GM23338 (cell line): Measurements from ENCODE around the gene RAD18. TPM values are rescaled to one million over a fixed set of nuclear protein-coding genes. Genes with fewer than 3 reads are reported as not detected.

Experiments used
- ATAC-seq: fragments of 200-7000 bp; cut with Tn5 transposase; 3 replicates; pipeline ENCODE4 v1.9.1; 2020
- DNase-seq: peaks from one replicate; pipeline ENCODE4 v3.0.0-alpha.2; 2015; ENCODE audit warnings: low spot score
- H2AFZ ChIP-seq: fragments of 200-600 bp; sonication (generic); 2 replicates; pipeline ENCODE4 v1.8.0; 2016; ENCODE audit warnings: antibody characterized with exemption, mild to moderate bottlenecking, moderate library complexity
- H3F3A ChIP-seq: fragments of 200-600 bp; sonication (generic); replicated peaks from 2 replicates; pipeline ENCODE4 v1.8.0; 2017; ENCODE audit warnings: antibody characterized with exemption, mixed run types, low read depth
- H3K27ac ChIP-seq: fragments of 200-600 bp; sonication (generic); 2 replicates; pipeline ENCODE4 v1.6.1; 2016; ENCODE audit warnings: low read depth
- H3K27me3 ChIP-seq: fragments of 200-600 bp; sonication (generic); 2 replicates; pipeline ENCODE4 v1.8.0; 2016; ENCODE audit warnings: mild to moderate bottlenecking, mixed run types, moderate library complexity; ENCODE audit not compliant: insufficient read depth
- H3K36me3 ChIP-seq: fragments of 200-600 bp; sonication (generic); 2 replicates; pipeline ENCODE4 v1.8.0; 2016; ENCODE audit warnings: mild to moderate bottlenecking; ENCODE audit not compliant: insufficient read depth
- H3K4me1 ChIP-seq: fragments of 200-600 bp; sonication (generic); 2 replicates; pipeline ENCODE4 v1.8.0; 2016; ENCODE audit warnings: mild to moderate bottlenecking, moderate library complexity; ENCODE audit not compliant: insufficient read depth
- H3K4me2 ChIP-seq: fragments of 200-600 bp; sonication (generic); 2 replicates; pipeline ENCODE4 v1.7.1; 2017; ENCODE audit warnings: mixed run types
- H3K4me3 ChIP-seq: fragments of 200-600 bp; sonication (generic); 2 replicates; pipeline ENCODE4 v1.6.1; 2016; ENCODE audit warnings: mixed run types
- H3K79me2 ChIP-seq: fragments of 200-600 bp; sonication (generic); replicated peaks from 2 replicates; pipeline ENCODE4 v1.8.0; 2017; ENCODE audit warnings: mild to moderate bottlenecking; ENCODE audit not compliant: insufficient read depth
- H3K9me2 ChIP-seq: fragments of 200-600 bp; sonication (generic); 2 replicates; pipeline ENCODE4 v1.8.0; 2017; ENCODE audit not compliant: insufficient read depth
- H4K20me1 ChIP-seq: fragments of 200-600 bp; sonication (generic); replicated peaks from 2 replicates; pipeline ENCODE4 v1.8.0; 2017; ENCODE audit warnings: mild to moderate bottlenecking; ENCODE audit not compliant: insufficient read depth
- H3K27ac Mint-ChIP-seq: 2 replicates; pipeline ENCODE4 v1.8.0; 2020; ENCODE audit warnings: inconsistent platforms, mild to moderate bottlenecking, moderate library complexity, mixed read lengths
- H3K27me3 Mint-ChIP-seq: 3 replicates; pipeline ENCODE4 v1.8.0; 2022; ENCODE audit warnings: low read depth, mild to moderate bottlenecking, moderate library complexity, mixed read lengths, inconsistent platforms; ENCODE audit not compliant: insufficient read depth, poor library complexity
- H3K36me3 Mint-ChIP-seq: 3 replicates; pipeline ENCODE4 v1.8.0; 2021; ENCODE audit warnings: low read depth, mild to moderate bottlenecking, inconsistent platforms, moderate library complexity, mixed read lengths
- H3K4me1 Mint-ChIP-seq: 3 replicates; pipeline ENCODE4 v1.8.0; 2020; ENCODE audit warnings: mild to moderate bottlenecking, inconsistent platforms, mixed read lengths
- H3K4me3 Mint-ChIP-seq: 3 replicates; pipeline ENCODE4 v1.8.0; 2021; ENCODE audit warnings: moderate library complexity, mild to moderate bottlenecking, inconsistent platforms, mixed read lengths
- H3K9me3 Mint-ChIP-seq: 3 replicates; pipeline ENCODE4 v1.8.0; 2020; ENCODE audit warnings: moderate library complexity, mild to moderate bottlenecking, inconsistent platforms, mixed read lengths
- CREB1 ChIP-seq: fragments of 250-450 bp; sonication (Bioruptor Pico); IDR thresholded peaks from 2 replicates; pipeline ENCODE4 v1.5.0; 2020; ENCODE audit warnings: low read depth, mild to moderate bottlenecking, moderate library complexity
- EZH2phosphoT487 ChIP-seq: fragments of 200-600 bp; sonication (generic); IDR thresholded peaks from one replicate; pipeline ENCODE4 v1.8.1; 2018; ENCODE audit warnings: antibody characterized with exemption; ENCODE audit not compliant: unreplicated experiment
- JUNB ChIP-seq: IDR thresholded peaks from one replicate; pipeline ENCODE4 v1.6.1; 2016; ENCODE audit warnings: antibody characterized with exemption; ENCODE audit not compliant: unreplicated experiment
- STAT1 ChIP-seq: IDR thresholded peaks from one replicate; pipeline ENCODE4 v1.6.1; 2016; ENCODE audit warnings: antibody characterized with exemption; ENCODE audit not compliant: unreplicated experiment
- ZNF114 ChIP-seq: fragments of 250-450 bp; sonication (Bioruptor Pico); IDR thresholded peaks from 2 replicates; pipeline ENCODE4 v1.5.0; 2020; ENCODE audit warnings: mild to moderate bottlenecking, moderate library complexity
- ZNF462 ChIP-seq: fragments of 250-450 bp; sonication (Bioruptor Pico); IDR thresholded peaks from 2 replicates; pipeline ENCODE4 v1.5.0; 2020; ENCODE audit warnings: mild to moderate bottlenecking, moderate library complexity
- polyA plus RNA-seq: library from polyadenylated mRNA; unstranded; fragments of >200 nt; fragmentation: Nextera tagmentation; extraction: Ambion mirVana; gene quantifications from 2 replicates; pipeline ENCODE4 v1.2.1, GENCODE V29; 2016
- total RNA-seq: library from RNA; depleted of rRNA; stranded (reverse); fragments of >200 nt; shearing (Covaris generic); gene quantifications from 2 replicates; pipeline ENCODE4 v1.2.3, GENCODE V29; 2014
- TF ChIP-seq, protein P1 (sequence below): IDR thresholded peaks from one replicate; pipeline ENCODE4 v1.6.1; 2018; ENCODE audit warnings: antibody characterized with exemption; ENCODE audit not compliant: unreplicated experiment
- TF ChIP-seq, protein P2 (sequence below): IDR thresholded peaks from 2 replicates; pipeline ENCODE4 v1.6.1; 2016; ENCODE audit warnings: antibody characterized with exemption

The RAD18 gene
- total and polyA plus RNA-seq, 2 experiments from 2014 or later, result 25.4 to 40.1 TPM

- TF ChIP-seq, protein P1, sequence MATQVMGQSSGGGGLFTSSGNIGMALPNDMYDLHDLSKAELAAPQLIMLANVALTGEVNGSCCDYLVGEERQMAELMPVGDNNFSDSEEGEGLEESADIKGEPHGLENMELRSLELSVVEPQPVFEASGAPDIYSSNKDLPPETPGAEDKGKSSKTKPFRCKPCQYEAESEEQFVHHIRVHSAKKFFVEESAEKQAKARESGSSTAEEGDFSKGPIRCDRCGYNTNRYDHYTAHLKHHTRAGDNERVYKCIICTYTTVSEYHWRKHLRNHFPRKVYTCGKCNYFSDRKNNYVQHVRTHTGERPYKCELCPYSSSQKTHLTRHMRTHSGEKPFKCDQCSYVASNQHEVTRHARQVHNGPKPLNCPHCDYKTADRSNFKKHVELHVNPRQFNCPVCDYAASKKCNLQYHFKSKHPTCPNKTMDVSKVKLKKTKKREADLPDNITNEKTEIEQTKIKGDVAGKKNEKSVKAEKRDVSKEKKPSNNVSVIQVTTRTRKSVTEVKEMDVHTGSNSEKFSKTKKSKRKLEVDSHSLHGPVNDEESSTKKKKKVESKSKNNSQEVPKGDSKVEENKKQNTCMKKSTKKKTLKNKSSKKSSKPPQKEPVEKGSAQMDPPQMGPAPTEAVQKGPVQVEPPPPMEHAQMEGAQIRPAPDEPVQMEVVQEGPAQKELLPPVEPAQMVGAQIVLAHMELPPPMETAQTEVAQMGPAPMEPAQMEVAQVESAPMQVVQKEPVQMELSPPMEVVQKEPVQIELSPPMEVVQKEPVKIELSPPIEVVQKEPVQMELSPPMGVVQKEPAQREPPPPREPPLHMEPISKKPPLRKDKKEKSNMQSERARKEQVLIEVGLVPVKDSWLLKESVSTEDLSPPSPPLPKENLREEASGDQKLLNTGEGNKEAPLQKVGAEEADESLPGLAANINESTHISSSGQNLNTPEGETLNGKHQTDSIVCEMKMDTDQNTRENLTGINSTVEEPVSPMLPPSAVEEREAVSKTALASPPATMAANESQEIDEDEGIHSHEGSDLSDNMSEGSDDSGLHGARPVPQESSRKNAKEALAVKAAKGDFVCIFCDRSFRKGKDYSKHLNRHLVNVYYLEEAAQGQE, result no peak
- TF ChIP-seq ZNF114 (CRISPR knock-in tag) (no peak), EZH2phosphoT487 (no peak), CREB1 (no peak), STAT1 (no peak)
Observed at GRCh38 chr3:8857720-8858367, 105.4 kb downstream of the RAD18 start (continued).

- Histone ChIP-seq H3K4me3 (no peak overlapping the region), H3F3A (no peaks in the 10 kb centered on the region), H2AFZ (no peak overlapping the region), H3K4me1 (no peaks in the 10 kb centered on the region), H3K79me2 (no peaks in the 10 kb centered on the region), H3K27me3 (no peaks in the 10 kb centered on the region), H3K4me2 (no peak overlapping the region), H3K9me2 (no peaks in the 10 kb centered on the region), H3K27ac (no peak overlapping the region), H4K20me1 (no peaks in the 10 kb centered on the region), H3K36me3 (no peaks in the 10 kb centered on the region)
- Mint-ChIP-seq H3K4me1 (no peaks in the 10 kb centered on the region), H3K4me3 (no peak overlapping the region), H3K9me3 (no peaks in the 10 kb centered on the region), H3K36me3 (peaks cover 5% of the 10 kb centered on the region; the same call in 2 of the 3 replicates), H3K27ac (no peak overlapping the region), H3K27me3 (peaks cover 3% of the 10 kb centered on the region)
- TF ChIP-seq JUNB, result no peak
- TF ChIP-seq CREB1, result no peak
- TF ChIP-seq, protein P2, sequence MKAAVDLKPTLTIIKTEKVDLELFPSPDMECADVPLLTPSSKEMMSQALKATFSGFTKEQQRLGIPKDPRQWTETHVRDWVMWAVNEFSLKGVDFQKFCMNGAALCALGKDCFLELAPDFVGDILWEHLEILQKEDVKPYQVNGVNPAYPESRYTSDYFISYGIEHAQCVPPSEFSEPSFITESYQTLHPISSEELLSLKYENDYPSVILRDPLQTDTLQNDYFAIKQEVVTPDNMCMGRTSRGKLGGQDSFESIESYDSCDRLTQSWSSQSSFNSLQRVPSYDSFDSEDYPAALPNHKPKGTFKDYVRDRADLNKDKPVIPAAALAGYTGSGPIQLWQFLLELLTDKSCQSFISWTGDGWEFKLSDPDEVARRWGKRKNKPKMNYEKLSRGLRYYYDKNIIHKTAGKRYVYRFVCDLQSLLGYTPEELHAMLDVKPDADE, result no peak
- TF ChIP-seq, protein P1, result no peak
- TF ChIP-seq ZNF462 (CRISPR knock-in tag), result no peak
- no peak for DNase-seq
- no peak for ATAC-seq
Observed at GRCh38 chr3:8856721-8857120, 106.6 kb downstream of the RAD18 start.
